Lower leg skin (tissue), 4 donors: ENCODE results near the gene ZNF440. TPM values are rescaled to one million over a fixed set of nuclear protein-coding genes. Genes with fewer than 3 reads are reported as not detected.

ENCODE experiments used
- DNase-seq, 2 donors: peaks; one replicate each; pipeline ENCODE4 v3.0.0-alpha.2; 2019; ENCODE audit warnings: low spot score in 2 of 2
- H3K4me3 ChIP-seq: fragments of 200-600 bp; sonication (generic); 2 replicates; pipeline ENCODE4 v1.5.1; 2017; ENCODE audit warnings: mild to moderate bottlenecking, low read depth; ENCODE audit not compliant: poor library complexity, severe bottlenecking
- CTCF ChIP-seq, 3 donors: fragments of 450-650 bp; IDR thresholded peaks; one replicate each; pipeline ENCODE4 v1.5.1; 2016; ENCODE audit warnings: antibody characterized with exemption in 3 of 3, mild to moderate bottlenecking in 3 of 3, moderate library complexity in 2 of 3
- POLR2A ChIP-seq, 2 donors: fragments of 450-650 bp; IDR thresholded peaks; one replicate each; pipeline ENCODE4 v1.6.1; 2016 to 2017; ENCODE audit warnings: antibody characterized with exemption in 2 of 2, mild to moderate bottlenecking in 1 of 2, moderate library complexity in 1 of 2
- WGBS, 2 donors: methylation state at CpG; one replicate each; pipeline ENCODE4 v1.1.5; 2018; 5-methylcytosine and 5-hydroxymethylcytosine counted together
- intact Hi-C: fragments of 100-400 bp; cut with DNase I; formaldehyde crosslinking; loops from one replicate; pipeline ENCODE4 v1.15.0; 2023; ENCODE audit warnings: low total_unique reads
- total RNA-seq, 4 donors: library from RNA; depleted of rRNA; stranded (reverse); fragments of >200 nt; gene quantifications; one replicate each; pipeline ENCODE4 v1.1.0, GENCODE V29; 2016

The ZNF440 gene
- total RNA-seq, 4 donors from 2014 or later = 18.1 to 37.1 (median 29.0) TPM

- intact Hi-C loops = no loop called here
- no peak for TF ChIP-seq CTCF (IDR thresholded peaks at IDR 0.05)
- TF ChIP-seq POLR2A (IDR thresholded peaks at IDR 0.05) = no peak
Observed at GRCh38 chr19:11792942-11793341, 21.1 kb upstream of the ZNF440 start.

GRCh38 chr19:11797491-11797890 is 16.6 kb upstream of the ZNF440 start:
- 4 to 5% methylated on average over 8 of the region's 8 CpGs for WGBS, 2 donors
- H3K4me3 ChIP-seq = no peak overlapping the region
- intact Hi-C loops = loop anchor here (5.0 kb wide), 1 partner anchor 190 kb away; no protein-coding TSS in a partner anchor
- DNase-seq = peak; percentile 87 to 94
- TF ChIP-seq CTCF (IDR thresholded peaks at IDR 0.05) = peak in 1 of 3 donors; percentile 78
- TF ChIP-seq POLR2A (IDR thresholded peaks at IDR 0.05) = no peak

More at GRCh38 chr19:11792942-11793341, 21.1 kb upstream of the ZNF440 start:
- no peak overlapping the region for H3K4me3 ChIP-seq
- no peak for DNase-seq

- TF ChIP-seq CTCF (IDR thresholded peaks at IDR 0.05) (no peak), POLR2A (IDR thresholded peaks at IDR 0.05) (no peak)
- WGBS, 2 donors = 1 to 3% methylated on average over 21 to 54 of the region's 56 CpGs
- DNase-seq = peak; percentile 89 to 98
- H3K4me3 ChIP-seq = peak within 1 kb of the TSS; percentile 48
- intact Hi-C loops = loop anchor here (5.0 kb wide), 1 partner anchor 189 kb away; no protein-coding TSS in a partner anchor
Observed at GRCh38 chr19:11798391-11799330, 15.4 kb upstream of the ZNF440 start, which contains the start of gene ZNF491. ZNF491 (plus strand) TSS chr19:11798523; CDS start chr19:11805954, 7,431 bp downstream.

- no peak for DNase-seq
- no peak overlapping the region for H3K4me3 ChIP-seq
- intact Hi-C loops = no loop called here
- WGBS, 2 donors = 94 to 95% methylated on average over 11 of the region's 11 CpGs
- TF ChIP-seq POLR2A (IDR thresholded peaks at IDR 0.05) = no peak
- no peak for TF ChIP-seq CTCF (IDR thresholded peaks at IDR 0.05)
Observed at GRCh38 chr19:11806354-11807098, 7.5 kb upstream of the ZNF440 start.

- TF ChIP-seq CTCF (IDR thresholded peaks at IDR 0.05) (no peak), POLR2A (IDR thresholded peaks at IDR 0.05) (no peak)
- intact Hi-C loops = no loop called here
- H3K4me3 ChIP-seq = no peak overlapping the region
- no peak for DNase-seq
- WGBS, 2 donors = 91 to 95% methylated on average over 2 of the region's 2 CpGs
Observed at GRCh38 chr19:11807099-11807380, 7.0 kb upstream of the ZNF440 start.
